OCI-LY1 (cell line): Measurements from ENCODE around the gene LAMP1.
"Not testable (repeated sequence)": the region's sequence is repeated elsewhere in the genome, so short reads cannot be mapped to it uniquely, and the experiment has no call there.

Experiments
- H2AFZ ChIP-seq: fragments of 200-600 bp; sonication (generic), shearing (Covaris generic); 2 replicates; pipeline ENCODE4 v1.6.0; 2014; ENCODE audit warnings: antibody characterized with exemption, mild to moderate bottlenecking, low read length
- H3F3A ChIP-seq: fragments of 200-600 bp; sonication (generic), shearing (Covaris generic); 2 replicates; pipeline ENCODE4 v1.6.0; 2014; ENCODE audit warnings: mild to moderate bottlenecking, antibody characterized with exemption, low read length, moderate library complexity; ENCODE audit not compliant: insufficient read depth
- H3K27ac ChIP-seq: fragments of 200-600 bp; sonication (generic); 2 replicates; pipeline ENCODE4 v1.5.1; 2014; ENCODE audit warnings: low read length, mixed run types, mild to moderate bottlenecking, low read depth; ENCODE audit not compliant: poor library complexity, severe bottlenecking
- H3K27me3 ChIP-seq: fragments of 200-600 bp; sonication (generic); 2 replicates; pipeline ENCODE4 v1.6.0; 2014; ENCODE audit warnings: antibody characterized with exemption, mild to moderate bottlenecking, low read length, moderate library complexity; ENCODE audit not compliant: insufficient read depth
- H3K36me3 ChIP-seq: fragments of 200-600 bp; sonication (generic); 2 replicates; pipeline ENCODE4 v1.6.1; 2014; ENCODE audit warnings: mild to moderate bottlenecking, antibody characterized with exemption, low read length, moderate library complexity, mixed read lengths; ENCODE audit not compliant: insufficient read depth
- H3K4me1 ChIP-seq: fragments of 200-600 bp; sonication (generic); 2 replicates; pipeline ENCODE4 v1.5.1; 2014; ENCODE audit warnings: mild to moderate bottlenecking, low read length, moderate library complexity; ENCODE audit not compliant: insufficient read depth, severe bottlenecking
- H3K4me2 ChIP-seq: fragments of 200-600 bp; sonication (generic), shearing (Covaris generic); 2 replicates; pipeline ENCODE4 v1.6.1; 2014; ENCODE audit warnings: low read length
- H3K4me3 ChIP-seq: fragments of 200-600 bp; sonication (generic); 2 replicates; pipeline ENCODE4 v1.5.1; 2014; ENCODE audit warnings: low read length, low read depth, mild to moderate bottlenecking, mixed read lengths; ENCODE audit not compliant: poor library complexity, severe bottlenecking
- H3K79me2 ChIP-seq: fragments of 200-600 bp; shearing (Covaris generic); 2 replicates; pipeline ENCODE4 v1.6.1; 2016; ENCODE audit warnings: mixed run types, low read length, mixed read lengths; ENCODE audit not compliant: insufficient read depth
- H3K9ac ChIP-seq: fragments of 200-600 bp; sonication (generic), shearing (Covaris generic); 2 replicates; pipeline ENCODE4 v1.6.1; 2014; ENCODE audit warnings: mild to moderate bottlenecking, low read length, mixed read lengths
- H3K9me2 ChIP-seq: fragments of 200-600 bp; sonication (generic), shearing (Covaris generic); 2 replicates; pipeline ENCODE4 v1.6.1; 2014; ENCODE audit warnings: low read depth, mild to moderate bottlenecking, low read length, mixed read lengths
- H3K9me3 ChIP-seq: fragments of 200-600 bp; shearing (Covaris generic); 2 replicates; pipeline ENCODE4 v1.6.1; 2014; ENCODE audit warnings: low read length, mixed read lengths
- H4K20me1 ChIP-seq: fragments of 200-600 bp; sonication (generic), shearing (Covaris generic); 2 replicates; pipeline ENCODE4 v1.6.0; 2016; ENCODE audit warnings: mild to moderate bottlenecking, low read length; ENCODE audit not compliant: insufficient read depth
- CTCF ChIP-seq: fragments of 200-600 bp; sonication (generic), shearing (Covaris generic); IDR thresholded peaks from 2 replicates; pipeline ENCODE4 v1.5.1; 2017; ENCODE audit warnings: mild to moderate bottlenecking, antibody characterized with exemption, low read length, moderate library complexity, mixed read lengths
- EZH2 ChIP-seq: fragments of 200-600 bp; sonication (generic), shearing (Covaris generic); IDR thresholded peaks from 2 replicates; pipeline ENCODE4 v1.8.0; 2017; ENCODE audit warnings: borderline replicate concordance, mixed run types, mild to moderate bottlenecking, antibody characterized with exemption, low read length, moderate library complexity, mixed read lengths

The LAMP1 gene

DNA sequence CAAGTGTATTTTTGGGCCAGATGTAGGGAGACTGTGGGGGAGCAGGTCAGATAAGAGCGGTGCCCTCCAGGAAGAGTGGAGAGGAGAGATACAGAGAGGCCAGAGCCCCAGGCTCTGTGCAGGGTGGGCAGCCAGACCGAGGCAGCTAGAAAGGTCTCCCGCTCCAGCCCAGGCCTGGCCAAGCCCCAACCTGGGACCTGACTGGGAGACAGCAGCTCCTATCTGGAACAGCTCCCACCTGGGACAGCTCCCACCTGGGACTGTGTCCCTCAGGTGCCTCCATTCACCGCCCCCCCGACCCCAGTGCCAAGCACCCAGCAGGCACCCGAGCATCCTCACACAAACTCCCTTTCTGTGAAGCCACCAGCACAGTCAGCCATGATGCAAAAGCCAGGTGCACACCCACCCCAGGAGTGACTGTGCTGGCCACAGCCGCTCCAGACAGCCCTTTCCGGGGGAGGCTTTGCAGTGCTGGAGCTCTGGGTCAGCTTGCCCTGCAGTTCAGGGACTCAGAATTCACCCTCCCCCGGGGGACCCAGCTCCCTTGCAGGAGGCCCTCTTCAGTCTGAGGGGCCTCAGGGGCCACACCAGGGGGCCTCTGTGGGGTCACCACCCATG lies 69.0 kb downstream of the LAMP1 start:
- Histone ChIP-seq H3K79me2 (no peaks in the 10 kb centered on the region), H3K4me3 (no peak overlapping the region), H3K4me1 (no peaks in the 10 kb centered on the region), H3F3A (no peaks in the 10 kb centered on the region), H3K9me2 (no peaks in the 10 kb centered on the region), H4K20me1 (no peaks in the 10 kb centered on the region), H3K27ac (no peak overlapping the region), H3K9ac (no peak overlapping the region), H3K27me3 (peaks cover 9% of the 10 kb centered on the region; the same call in 1 of the 2 replicates), H3K9me3 (no peaks in the 10 kb centered on the region), H3K36me3 (no peaks in the 10 kb centered on the region), H3K4me2 (no peak overlapping the region), H2AFZ (no peak overlapping the region)
- TF ChIP-seq EZH2 = no peak
- no peak for TF ChIP-seq CTCF

DNA sequence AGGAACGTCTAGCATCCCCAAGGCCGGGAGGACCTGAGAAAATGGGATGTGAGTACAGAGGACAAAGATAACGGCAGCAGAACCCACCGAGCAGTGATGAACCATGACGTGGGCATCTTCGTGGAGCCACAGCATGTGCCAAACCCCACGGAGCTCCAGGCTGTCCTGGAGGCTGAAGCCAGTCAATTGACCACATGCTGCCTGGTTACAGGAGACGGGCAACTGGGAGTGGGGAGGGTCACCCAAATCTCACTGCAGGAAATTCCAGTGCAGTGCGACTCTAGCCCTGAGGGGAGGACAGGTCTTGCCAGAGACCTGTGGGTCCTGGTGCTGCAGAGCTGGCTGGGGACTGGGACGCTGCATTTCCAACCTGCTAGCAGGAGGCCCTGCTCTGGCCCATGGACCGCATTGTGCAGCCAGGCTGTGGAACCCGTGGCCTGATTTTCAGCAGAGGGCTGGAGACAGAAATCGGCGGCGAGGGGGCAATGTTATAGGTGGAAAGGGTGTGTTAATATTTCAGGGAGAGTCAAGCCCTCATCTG lies 70.1 kb downstream of the LAMP1 start:
- TF ChIP-seq EZH2 = no peak
- no peak for TF ChIP-seq CTCF
- H3K4me3 ChIP-seq = no peak overlapping the region
- H4K20me1 ChIP-seq = no peaks in the 10 kb centered on the region
- no peak overlapping the region for H3K27ac ChIP-seq
- H3K4me1 ChIP-seq = no peaks in the 10 kb centered on the region
- no peaks in the 10 kb centered on the region for H3K36me3 ChIP-seq
- no peaks in the 10 kb centered on the region for H3K9me2 ChIP-seq
- H3F3A ChIP-seq = no peaks in the 10 kb centered on the region
- no peak overlapping the region for H2AFZ ChIP-seq
- no peaks in the 10 kb centered on the region for H3K79me2 ChIP-seq
- peaks cover 9% of the 10 kb centered on the region; the same call in 1 of the 2 replicates for H3K27me3 ChIP-seq
- H3K4me2 ChIP-seq = no peak overlapping the region
- H3K9me3 ChIP-seq = no peaks in the 10 kb centered on the region
- H3K9ac ChIP-seq = no peak overlapping the region

DNA sequence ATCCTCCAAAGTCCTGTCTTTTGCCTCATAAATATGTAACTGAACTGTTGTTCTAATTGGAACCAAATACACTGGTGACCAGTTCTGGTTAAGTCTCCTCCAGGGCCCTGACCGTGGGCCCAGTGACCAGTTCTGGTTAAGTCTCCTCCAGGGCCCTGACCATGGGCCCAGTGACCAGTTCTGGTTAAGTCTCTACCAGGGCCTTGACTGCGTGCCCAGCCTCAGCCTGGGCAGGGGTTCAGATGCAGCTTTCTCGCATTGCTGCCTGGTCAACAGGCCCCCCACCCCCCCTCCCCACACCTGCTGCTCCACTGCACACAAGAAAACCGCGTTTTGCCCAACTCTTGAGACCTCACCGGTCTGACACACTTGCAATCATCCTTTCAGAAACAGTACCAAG lies 70.7 kb downstream of the LAMP1 start:
- Histone ChIP-seq H3F3A (no peaks in the 10 kb centered on the region), H3K4me3 (no peak overlapping the region), H3K4me2 (no peak overlapping the region), H4K20me1 (no peaks in the 10 kb centered on the region), H3K27ac (no peak overlapping the region), H3K4me1 (no peaks in the 10 kb centered on the region), H3K9ac (no peak overlapping the region), H3K9me2 (no peaks in the 10 kb centered on the region), H3K36me3 (no peaks in the 10 kb centered on the region), H2AFZ (no peak overlapping the region), H3K79me2 (no peaks in the 10 kb centered on the region), H3K9me3 (no peaks in the 10 kb centered on the region), H3K27me3 (peaks cover 9% of the 10 kb centered on the region; the same call in 1 of the 2 replicates)
- TF ChIP-seq CTCF (no peak), EZH2 (no peak)

DNA sequence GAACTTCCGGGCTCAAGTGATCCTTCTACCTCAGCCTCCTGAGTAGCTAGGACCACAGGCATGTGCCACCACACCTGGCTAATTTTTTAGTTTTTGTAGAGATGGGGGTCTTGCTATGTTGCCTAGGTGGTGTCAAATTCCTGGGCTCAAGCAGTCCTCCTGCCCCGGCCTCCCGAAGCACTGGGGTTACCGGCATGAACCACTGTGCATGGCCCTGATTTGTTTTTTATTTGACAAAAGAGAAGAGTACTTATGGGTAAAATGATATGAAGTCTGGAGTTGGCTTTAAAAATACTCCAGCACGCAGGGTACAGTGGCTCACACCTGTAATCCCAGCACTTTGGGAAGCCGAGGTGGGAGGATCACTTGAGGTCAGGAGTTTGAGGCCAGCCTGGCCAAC lies 71.3 kb downstream of the LAMP1 start:
- not testable (repeated sequence) for H3K9ac ChIP-seq, H3K27me3 ChIP-seq, H2AFZ ChIP-seq, H3F3A ChIP-seq, H4K20me1 ChIP-seq, H3K9me2 ChIP-seq, H3K4me3 ChIP-seq, H3K36me3 ChIP-seq, H3K4me2 ChIP-seq, H3K4me1 ChIP-seq, H3K9me3 ChIP-seq, H3K79me2 ChIP-seq, H3K27ac ChIP-seq
